ENCODE results near the gene DPEP3. TPM values are rescaled to one million over a fixed set of nuclear protein-coding genes. Genes with fewer than 3 reads are reported as not detected.

DPEP3 gene
- total and polyA plus RNA-seq, 10 of the 15 experiments (the other 5 are each of a cell fraction or from before 2014, with no cell fraction given): not detected

DNA sequence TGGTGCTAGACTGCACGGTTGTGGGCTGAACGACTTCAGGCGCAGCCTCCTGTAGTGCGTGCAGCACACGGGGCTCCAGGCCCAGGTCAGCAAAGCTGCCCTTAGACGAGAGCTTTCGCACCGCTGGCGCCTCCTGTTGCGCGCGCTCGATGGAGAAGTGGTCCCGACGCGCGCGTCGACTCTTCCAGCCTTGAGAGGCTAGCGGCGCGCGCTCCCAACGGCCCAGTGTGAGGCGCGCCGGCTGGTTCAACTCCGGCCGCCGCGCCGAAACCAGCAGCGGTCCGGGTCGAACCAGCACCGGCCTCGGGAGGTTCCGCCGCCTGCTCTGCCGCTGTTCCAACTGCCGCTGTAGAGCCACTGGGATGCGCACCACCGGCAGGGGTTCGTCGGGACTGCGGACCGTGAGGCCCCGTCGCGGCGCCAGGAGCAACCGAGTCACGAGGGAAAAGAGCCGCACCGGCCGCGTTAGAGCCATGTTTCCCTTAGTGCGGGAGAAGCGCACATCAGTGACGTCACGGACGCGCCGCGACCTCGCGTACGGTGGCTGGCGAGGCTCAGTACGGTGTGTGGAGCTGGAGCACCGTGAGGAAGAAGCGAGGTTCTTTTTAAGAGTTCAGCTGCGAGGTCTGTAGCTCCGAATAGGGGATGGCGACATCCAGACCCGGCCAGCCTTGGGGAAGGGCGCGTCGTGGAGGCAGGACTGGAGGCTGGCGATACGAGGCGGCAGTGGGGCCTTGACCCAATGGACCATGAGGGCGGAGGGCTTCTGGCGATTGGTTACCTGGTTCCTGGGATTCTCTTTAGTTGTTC lies 42.6 kb upstream of the DPEP3 start, which contains the start of the genes DDX28 and DUS2 (continued):
- TF ChIP-seq NR2C1 (IDR thresholded peaks at IDR 0.05): peak; percentile 88
- TF ChIP-seq RBBP5 (conservative IDR thresholded peaks at IDR 0.05): peak; percentile 92; the same call in 1 of the 2 replicates
- TF ChIP-seq, protein P1, sequence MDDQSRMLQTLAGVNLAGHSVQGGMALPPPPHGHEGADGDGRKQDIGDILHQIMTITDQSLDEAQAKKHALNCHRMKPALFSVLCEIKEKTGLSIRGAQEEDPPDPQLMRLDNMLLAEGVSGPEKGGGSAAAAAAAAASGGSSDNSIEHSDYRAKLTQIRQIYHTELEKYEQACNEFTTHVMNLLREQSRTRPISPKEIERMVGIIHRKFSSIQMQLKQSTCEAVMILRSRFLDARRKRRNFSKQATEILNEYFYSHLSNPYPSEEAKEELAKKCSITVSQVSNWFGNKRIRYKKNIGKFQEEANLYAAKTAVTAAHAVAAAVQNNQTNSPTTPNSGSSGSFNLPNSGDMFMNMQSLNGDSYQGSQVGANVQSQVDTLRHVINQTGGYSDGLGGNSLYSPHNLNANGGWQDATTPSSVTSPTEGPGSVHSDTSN (IDR thresholded peaks at IDR 0.05; ENCODE audit: insufficient replicate concordance, low read depth, low read length): no peak
- no peak for TF ChIP-seq SPI1 (IDR thresholded peaks at IDR 0.05; ENCODE audit: borderline replicate concordance, insufficient read depth, low read depth, low read length)
- TF ChIP-seq, protein P2, sequence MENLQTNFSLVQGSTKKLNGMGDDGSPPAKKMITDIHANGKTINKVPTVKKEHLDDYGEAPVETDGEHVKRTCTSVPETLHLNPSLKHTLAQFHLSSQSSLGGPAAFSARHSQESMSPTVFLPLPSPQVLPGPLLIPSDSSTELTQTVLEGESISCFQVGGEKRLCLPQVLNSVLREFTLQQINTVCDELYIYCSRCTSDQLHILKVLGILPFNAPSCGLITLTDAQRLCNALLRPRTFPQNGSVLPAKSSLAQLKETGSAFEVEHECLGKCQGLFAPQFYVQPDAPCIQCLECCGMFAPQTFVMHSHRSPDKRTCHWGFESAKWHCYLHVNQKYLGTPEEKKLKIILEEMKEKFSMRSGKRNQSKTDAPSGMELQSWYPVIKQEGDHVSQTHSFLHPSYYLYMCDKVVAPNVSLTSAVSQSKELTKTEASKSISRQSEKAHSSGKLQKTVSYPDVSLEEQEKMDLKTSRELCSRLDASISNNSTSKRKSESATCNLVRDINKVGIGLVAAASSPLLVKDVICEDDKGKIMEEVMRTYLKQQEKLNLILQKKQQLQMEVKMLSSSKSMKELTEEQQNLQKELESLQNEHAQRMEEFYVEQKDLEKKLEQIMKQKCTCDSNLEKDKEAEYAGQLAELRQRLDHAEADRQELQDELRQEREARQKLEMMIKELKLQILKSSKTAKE (IDR thresholded peaks at IDR 0.05; ENCODE audit: low read depth, poor library complexity, severe bottlenecking): no peak
- no peak for TF ChIP-seq FOXM1 (IDR thresholded peaks at IDR 0.05; ENCODE audit: low read depth, low read length)
- peak; percentile 65; the same call in 1 of the 2 replicates for TF ChIP-seq SMARCA5 (IDR thresholded peaks at IDR 0.05)
- no peak for TF ChIP-seq TCF7 (IDR thresholded peaks at IDR 0.05; ENCODE audit: borderline replicate concordance)
- TF ChIP-seq, protein P3, sequence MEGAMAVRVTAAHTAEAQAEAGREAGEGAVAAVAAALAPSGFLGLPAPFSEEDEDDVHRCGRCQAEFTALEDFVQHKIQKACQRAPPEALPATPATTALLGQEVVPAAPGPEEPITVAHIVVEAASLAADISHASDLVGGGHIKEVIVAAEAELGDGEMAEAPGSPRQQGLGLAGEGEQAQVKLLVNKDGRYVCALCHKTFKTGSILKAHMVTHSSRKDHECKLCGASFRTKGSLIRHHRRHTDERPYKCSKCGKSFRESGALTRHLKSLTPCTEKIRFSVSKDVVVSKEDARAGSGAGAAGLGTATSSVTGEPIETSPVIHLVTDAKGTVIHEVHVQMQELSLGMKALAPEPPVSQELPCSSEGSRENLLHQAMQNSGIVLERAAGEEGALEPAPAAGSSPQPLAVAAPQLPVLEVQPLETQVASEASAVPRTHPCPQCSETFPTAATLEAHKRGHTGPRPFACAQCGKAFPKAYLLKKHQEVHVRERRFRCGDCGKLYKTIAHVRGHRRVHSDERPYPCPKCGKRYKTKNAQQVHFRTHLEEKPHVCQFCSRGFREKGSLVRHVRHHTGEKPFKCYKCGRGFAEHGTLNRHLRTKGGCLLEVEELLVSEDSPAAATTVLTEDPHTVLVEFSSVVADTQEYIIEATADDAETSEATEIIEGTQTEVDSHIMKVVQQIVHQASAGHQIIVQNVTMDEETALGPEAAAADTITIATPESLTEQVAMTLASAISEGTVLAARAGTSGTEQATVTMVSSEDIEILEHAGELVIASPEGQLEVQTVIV (IDR thresholded peaks at IDR 0.05; ENCODE audit: borderline replicate concordance, partially characterized antibody): peak; percentile 38
- no peak for TF ChIP-seq ZNF274 (IDR thresholded peaks at IDR 0.05; ENCODE audit: insufficient read depth, insufficient read length)
- no peak for TF ChIP-seq RFX5 (IDR thresholded peaks at IDR 0.05; ENCODE audit: low read depth, low read length)
- TF ChIP-seq ATF7 (IDR thresholded peaks at IDR 0.05; ENCODE audit: low read depth): peak; percentile 94
- no peak for TF ChIP-seq KDM1A (IDR thresholded peaks at IDR 0.05; ENCODE audit: borderline replicate concordance)
- peak; percentile 33; the same call in 1 of the 2 replicates for TF ChIP-seq BRCA1 (IDR thresholded peaks at IDR 0.05; ENCODE audit: low read depth, low read length)
- peak; percentile 54 to 94 for TF ChIP-seq SRF (IDR thresholded peaks at IDR 0.05; ENCODE audit: low read depth in 2 of 2, low read length in 2 of 2)
- TF ChIP-seq HDAC2 (IDR thresholded peaks at IDR 0.05): 0 out of 2 replicates have a peak, but pooled peaks have one; percentile 44
- TF ChIP-seq NFYB (IDR thresholded peaks at IDR 0.05; ENCODE audit: insufficient read depth, low read depth, low read length): no peak
- TF ChIP-seq, protein P4, sequence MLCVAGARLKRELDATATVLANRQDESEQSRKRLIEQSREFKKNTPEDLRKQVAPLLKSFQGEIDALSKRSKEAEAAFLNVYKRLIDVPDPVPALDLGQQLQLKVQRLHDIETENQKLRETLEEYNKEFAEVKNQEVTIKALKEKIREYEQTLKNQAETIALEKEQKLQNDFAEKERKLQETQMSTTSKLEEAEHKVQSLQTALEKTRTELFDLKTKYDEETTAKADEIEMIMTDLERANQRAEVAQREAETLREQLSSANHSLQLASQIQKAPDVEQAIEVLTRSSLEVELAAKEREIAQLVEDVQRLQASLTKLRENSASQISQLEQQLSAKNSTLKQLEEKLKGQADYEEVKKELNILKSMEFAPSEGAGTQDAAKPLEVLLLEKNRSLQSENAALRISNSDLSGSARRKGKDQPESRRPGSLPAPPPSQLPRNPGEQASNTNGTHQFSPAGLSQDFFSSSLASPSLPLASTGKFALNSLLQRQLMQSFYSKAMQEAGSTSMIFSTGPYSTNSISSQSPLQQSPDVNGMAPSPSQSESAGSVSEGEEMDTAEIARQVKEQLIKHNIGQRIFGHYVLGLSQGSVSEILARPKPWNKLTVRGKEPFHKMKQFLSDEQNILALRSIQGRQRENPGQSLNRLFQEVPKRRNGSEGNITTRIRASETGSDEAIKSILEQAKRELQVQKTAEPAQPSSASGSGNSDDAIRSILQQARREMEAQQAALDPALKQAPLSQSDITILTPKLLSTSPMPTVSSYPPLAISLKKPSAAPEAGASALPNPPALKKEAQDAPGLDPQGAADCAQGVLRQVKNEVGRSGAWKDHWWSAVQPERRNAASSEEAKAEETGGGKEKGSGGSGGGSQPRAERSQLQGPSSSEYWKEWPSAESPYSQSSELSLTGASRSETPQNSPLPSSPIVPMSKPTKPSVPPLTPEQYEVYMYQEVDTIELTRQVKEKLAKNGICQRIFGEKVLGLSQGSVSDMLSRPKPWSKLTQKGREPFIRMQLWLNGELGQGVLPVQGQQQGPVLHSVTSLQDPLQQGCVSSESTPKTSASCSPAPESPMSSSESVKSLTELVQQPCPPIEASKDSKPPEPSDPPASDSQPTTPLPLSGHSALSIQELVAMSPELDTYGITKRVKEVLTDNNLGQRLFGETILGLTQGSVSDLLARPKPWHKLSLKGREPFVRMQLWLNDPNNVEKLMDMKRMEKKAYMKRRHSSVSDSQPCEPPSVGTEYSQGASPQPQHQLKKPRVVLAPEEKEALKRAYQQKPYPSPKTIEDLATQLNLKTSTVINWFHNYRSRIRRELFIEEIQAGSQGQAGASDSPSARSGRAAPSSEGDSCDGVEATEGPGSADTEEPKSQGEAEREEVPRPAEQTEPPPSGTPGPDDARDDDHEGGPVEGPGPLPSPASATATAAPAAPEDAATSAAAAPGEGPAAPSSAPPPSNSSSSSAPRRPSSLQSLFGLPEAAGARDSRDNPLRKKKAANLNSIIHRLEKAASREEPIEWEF (IDR thresholded peaks at IDR 0.05; ENCODE audit: insufficient replicate concordance, low read depth, low read length): no peak
- TF ChIP-seq ZNF207 (IDR thresholded peaks at IDR 0.05; ENCODE audit: borderline replicate concordance): peak; percentile 72; the same call in 1 of the 2 replicates

Data from GM12878 (cell line).